Measurements from ENCODE around the gene FAM78B.

The FAM78B gene

DNA sequence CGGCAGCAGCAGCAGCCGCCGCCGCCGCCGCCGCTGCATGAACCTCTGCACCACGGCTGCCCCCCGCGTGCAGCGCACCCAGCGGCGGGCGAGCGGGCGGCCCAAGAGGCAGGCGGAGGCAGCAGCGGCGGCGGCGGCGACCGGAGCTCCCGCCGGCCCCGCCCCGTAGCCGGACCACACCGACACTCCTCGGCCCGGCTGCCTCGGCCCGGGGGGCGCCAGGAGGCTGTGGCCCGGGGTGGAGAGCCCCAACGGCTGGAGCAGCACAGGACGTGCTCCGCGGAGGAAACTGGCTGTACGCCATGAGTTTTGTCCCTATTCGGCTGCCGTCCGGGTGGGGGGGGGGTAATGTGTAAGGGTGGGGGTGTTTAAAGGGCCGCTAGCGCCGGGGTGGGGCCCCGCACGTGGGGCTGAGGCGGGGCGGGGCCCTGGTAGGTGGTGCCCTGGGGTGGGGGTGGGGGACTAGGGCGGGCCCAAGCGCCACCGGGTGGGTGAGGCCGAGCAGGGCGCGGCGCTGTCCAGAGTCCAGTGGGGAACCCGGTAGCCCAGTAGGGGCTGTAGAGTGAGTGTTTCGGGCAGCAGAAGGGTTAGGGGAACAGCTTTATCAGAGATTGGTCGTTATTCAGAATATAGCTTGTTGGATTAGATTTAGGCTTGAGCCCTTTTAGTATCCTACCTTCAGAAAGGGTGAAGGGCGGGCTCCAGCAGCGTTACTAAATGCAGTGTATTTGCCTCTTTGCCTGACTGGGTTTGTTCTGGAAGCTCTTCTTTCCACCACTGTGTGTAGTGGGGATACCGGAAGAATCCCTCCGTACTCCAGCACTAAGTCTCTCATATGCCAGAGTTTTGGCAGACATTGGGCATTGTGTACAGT lies at the start of gene FAM78B:
Gene FAM78B, minus strand, starts transcription at position 304 of the 874 bp plus-strand sequence. CDS start 753 bp downstream, outside the sequence.
- DNase-seq: peak; percentile 8 to 31 (median 18)

GRCh38 chr1:166202546-166202945 lies 35.7 kb upstream of the FAM78B start:
- DNase-seq: no peak

GRCh38 chr1:166200743-166201142 lies 33.9 kb upstream of the FAM78B start:
- DNase-seq: no peak

DNA sequence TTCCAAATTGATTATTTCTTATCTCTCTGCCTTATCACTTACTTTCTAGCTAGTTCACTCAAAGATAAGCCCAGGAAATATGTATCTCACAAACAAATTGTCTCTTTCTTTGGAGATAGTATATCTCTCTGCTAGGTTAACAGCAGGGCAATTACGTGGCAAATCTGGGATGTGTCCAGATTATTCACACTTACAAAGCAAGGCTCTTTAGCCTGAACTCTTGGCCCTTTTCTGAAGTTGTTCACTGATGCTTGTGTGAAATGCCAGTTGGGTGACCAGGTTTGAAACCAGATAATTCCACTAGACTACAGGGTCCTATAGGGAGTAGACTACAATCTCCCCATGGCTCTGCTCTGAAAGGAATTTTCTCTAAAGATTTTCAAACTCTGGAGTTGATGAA lies 30.8 kb upstream of the FAM78B start:
- DNase-seq: no peak

GRCh38 chr1:166197141-166197540 lies 30.3 kb upstream of the FAM78B start:
- DNase-seq: no peak

- DNase-seq: no peak
These were observed 26.4 kb upstream of the FAM78B start for GRCh38 chr1:166193057-166193698.

GRCh38 chr1:166190400-166190799 lies 23.6 kb upstream of the FAM78B start:
- DNase-seq: no peak

- no peak for DNase-seq
These were observed 22.3 kb upstream of the FAM78B start for GRCh38 chr1:166189126-166189525.

GRCh38 chr1:166185526-166185925 lies 18.7 kb upstream of the FAM78B start:
- no peak for DNase-seq

DNA sequence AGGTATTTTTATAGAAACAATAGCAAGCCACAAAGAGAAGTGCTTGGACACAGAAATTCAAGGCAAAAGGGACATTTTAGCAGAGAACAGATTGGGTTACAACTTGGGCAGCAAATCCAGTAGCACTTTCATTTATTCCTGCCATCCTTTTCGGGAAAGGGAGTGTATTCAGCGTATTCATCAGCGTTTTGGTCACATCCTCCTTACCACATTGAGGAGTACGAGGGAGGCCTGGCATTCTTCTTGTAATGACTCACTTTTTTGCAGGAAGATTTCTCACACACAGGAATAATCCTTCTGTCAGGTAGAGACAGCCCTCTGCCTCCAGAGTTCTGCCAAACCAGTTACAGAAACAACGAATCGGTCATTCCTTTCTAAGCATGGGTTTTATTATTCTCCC lies 18.1 kb upstream of the FAM78B start:
- DNase-seq: no peak

- no peak for DNase-seq
These were observed 17.2 kb upstream of the FAM78B start for GRCh38 chr1:166184012-166184411.

- DNase-seq: no peak
These were observed 15.5 kb upstream of the FAM78B start for GRCh38 chr1:166182281-166182680.

DNA sequence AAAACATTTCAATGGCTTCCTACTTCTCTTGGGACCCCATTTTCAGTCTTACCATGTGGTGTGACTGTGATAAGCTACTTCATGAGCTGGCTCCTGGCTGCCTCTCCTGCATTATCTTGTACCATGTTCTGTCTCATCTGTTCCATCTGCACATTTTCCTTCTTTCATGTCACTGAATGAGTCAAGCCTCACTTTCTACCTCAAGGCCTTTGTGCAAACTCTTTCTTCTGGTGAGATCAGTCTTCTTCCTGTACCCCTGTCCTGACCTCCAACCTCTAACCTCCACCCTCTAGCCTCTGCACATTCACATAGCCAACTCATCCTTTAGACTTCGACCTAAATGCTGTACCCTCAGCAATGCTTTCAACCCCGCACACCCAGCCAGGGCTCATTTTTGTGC lies 9.6 kb upstream of the FAM78B start:
- DNase-seq: no peak

GRCh38 chr1:166175032-166175431 lies 8.2 kb upstream of the FAM78B start:
- no peak for DNase-seq

DNA sequence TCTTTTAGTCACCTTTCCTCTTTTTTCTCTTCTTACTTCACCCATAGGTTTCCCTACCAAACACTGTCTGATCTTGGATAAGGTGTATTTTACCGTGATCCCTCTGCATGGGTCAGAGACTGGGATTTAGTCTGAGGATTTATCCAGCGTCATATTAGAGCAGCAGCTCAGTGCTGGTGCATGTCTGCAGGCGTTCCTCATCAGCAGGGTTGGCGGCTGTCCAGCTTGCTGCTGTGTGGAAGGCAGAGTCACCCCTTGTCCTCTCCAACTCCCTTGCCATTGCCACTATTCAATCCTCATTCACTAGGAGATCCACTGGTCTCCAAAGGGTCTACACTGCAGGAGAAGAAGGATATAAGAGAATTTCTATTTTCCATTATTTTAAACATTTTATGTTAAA lies 7.3 kb upstream of the FAM78B start:
- DNase-seq: no peak

DNA sequence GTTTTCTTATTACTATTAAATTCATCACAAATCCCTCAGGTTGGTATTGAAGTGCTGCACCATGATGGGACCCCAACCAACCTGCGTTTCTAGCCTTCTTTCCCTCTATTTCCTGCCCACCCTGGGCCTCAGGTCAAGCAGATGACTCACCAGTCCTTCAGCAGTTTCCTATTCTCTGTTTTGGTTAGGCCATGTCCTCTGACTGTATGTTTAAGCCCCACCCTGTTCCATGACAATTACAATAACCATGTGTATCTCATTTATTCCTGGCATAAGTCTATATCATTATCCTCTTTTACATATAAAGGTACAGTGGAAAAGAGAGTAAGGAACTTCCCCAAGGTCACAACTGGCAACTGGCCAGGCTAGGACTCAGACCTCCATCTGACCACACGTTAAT lies 5.3 kb upstream of the FAM78B start:
- DNase-seq: no peak

DNA sequence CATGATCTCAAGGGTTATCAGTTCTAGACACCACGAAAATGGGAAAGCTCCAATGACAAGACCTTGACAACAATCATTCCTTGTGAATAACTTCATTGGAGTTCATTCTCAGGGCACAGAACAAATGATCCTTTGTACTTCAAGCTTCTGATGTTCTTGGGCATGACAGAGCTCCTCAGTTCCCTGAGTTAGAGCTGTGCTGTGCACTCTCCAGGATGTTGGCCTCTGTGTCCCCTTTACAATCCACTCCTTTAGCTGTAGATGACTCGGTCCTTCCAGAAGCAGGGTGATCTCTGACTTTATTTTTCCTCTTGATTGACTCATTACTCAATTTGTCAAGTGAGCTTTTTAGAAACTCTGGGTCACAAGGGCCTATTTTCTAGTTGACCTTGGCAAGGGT lies 3.9 kb upstream of the FAM78B start:
- DNase-seq: no peak

DNA sequence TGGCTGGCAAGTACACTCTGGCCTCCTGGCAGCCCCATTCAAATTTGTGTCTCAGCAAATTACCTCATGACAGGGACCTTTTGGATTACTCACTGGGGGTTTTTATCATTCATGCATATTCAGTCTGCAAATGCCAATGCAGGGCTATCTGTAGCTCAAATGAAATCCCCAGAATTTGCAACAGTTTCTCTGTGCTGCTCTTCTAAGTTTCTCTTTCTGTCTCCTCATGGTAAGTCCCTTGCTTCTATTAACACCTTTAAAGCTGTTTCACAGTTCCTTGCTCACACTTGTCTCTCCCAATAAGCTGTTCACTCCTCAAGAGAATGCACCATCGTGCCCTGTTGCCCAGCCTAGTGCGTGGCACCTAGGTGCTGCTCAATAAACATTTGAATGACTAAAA lies 3.3 kb upstream of the FAM78B start:
- no peak for DNase-seq

DNA sequence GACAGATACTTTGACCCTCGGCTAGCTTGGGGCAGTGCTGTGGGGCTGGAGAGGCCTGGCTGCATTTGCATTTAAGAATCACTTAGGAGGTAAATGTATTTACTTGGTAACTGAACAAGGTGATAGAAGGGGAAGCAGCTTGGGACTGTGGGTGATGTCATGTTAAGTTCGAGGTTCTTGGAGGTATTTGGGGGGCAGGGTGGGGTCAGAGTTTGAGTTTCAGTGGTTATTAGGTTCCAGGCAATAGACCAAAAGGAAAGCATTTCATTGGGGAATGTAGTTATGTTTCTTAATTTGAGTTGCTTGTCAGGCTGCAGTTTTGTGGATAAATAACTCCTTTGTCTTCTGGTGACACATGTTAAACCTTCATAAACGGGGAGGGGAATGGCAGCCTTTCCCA lies 2.4 kb upstream of the FAM78B start:
- no peak for DNase-seq

DNA sequence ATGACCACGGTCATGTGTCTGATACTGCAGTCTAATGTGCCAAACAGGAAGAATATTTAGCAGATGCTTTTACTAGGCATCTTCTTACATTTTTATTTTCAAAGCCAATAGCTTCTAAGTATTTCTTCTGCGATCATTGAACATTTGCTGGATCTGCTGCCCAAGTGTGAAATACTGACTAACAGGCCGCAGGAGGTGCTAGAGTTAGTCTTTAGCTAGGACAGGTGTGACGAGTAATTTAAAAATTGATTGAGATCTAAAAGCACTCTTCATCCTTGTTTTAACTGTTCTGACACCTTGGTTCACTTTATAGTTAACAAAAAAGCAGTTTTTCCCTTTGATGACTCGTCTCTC lies 748 bp upstream of the FAM78B start:
- DNase-seq: no peak

- no peak for DNase-seq
These were observed 488 bp downstream of the FAM78B start for GRCh38 chr1:166166329-166166697.

- DNase-seq: no peak
These were observed 1.0 kb downstream of the FAM78B start for GRCh38 chr1:166165661-166166328.

GRCh38 chr1:166164995-166165660 lies 1.7 kb downstream of the FAM78B start:
- no peak for DNase-seq

GRCh38 chr1:166164646-166164994 lies 2.2 kb downstream of the FAM78B start:
- no peak for DNase-seq
